Bronchial epithelial cell (primary cell): Measurements from ENCODE around the gene TRIP4. TPM values are rescaled to one million over a fixed set of nuclear protein-coding genes. Genes with fewer than 3 reads are reported as not detected.
"Not testable (repeated sequence)": the region's sequence is repeated elsewhere in the genome, so short reads cannot be mapped to it uniquely, and the experiment has no call there.

ENCODE experiments used
- DNase-seq: peaks from one replicate; pipeline ENCODE4 v3.0.0-alpha.2; 2010; ENCODE audit warnings: low read depth
- FAIRE-seq: peaks from 2 replicates; lab custom pipeline; 2011; peaks lifted over from hg19 to GRCh38; lab: Jason Lieb, UNC
- H3K27me3 ChIP-seq: 2 replicates; pipeline ENCODE4 v1.5.1; 2011; ENCODE audit warnings: low read length; ENCODE audit not compliant: control insufficient read depth, insufficient read depth
- H3K36me3 ChIP-seq: 2 replicates; pipeline ENCODE4 v1.5.1; 2011; ENCODE audit warnings: low read length; ENCODE audit not compliant: control insufficient read depth, insufficient read depth
- H3K4me3 ChIP-seq: 2 replicates; pipeline ENCODE4 v1.5.1; 2011; ENCODE audit warnings: mild to moderate bottlenecking, low read depth, low read length, control low read depth
- total RNA-seq: library from RNA; depleted of rRNA; stranded (reverse); fragments of >200 nt; gene quantifications from 2 replicates; pipeline ENCODE4 v1.2.1, GENCODE V29; 2014
- TF ChIP-seq, protein P1 (sequence below): IDR thresholded peaks from 2 replicates; pipeline ENCODE4 v1.5.1; 2011; ENCODE audit warnings: mild to moderate bottlenecking, moderate library complexity, low read length, control low read depth, inconsistent platforms; ENCODE audit not compliant: insufficient read depth, severe bottlenecking

Gene TRIP4
- total RNA-seq, 1 donor from 2014 or later, result 8.2 TPM

DNA sequence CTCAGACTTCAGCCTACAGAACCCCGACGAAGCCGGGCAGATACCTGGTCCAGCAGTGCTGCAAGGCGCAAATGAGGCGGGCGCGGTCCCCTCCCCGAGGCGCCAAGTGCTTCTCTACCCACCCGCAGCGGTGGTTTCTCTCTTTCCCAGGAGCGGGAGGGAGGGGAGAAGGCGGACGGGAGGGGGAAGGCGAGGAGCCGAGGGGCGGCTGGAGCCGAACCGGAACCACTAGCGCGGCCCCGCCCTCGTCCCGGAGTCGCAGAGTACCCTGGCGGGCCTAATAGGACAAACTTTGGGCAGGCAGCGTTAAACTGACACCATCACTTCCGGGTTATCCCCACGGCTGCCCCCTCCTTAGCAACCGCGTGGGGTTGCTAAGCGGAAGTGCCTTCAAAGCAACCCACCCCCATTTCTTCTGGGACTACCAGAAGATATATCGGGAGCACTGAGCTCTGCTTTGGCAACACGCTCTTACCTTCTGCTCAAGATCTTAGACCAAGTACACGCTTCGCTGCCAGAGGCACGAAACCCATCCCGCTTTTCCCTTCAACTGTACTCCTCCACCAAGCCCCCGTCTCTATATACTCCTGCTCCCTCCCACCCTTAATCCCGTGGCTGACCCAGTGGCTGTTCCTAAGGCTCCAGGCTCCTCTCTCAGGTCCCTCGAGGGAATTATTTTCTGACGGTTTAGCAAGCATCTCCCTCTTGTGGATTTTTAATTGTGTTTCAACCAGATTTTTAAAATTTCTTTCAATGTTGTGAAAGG is 31.5 kb upstream of the TRIP4 start, which contains the start of gene CSNK1G1:
TSS of gene CSNK1G1 (minus strand) at position 230 of the 766 bp plus-strand sequence. CDS start 55,674 bp downstream, outside the sequence.
- FAIRE-seq, result no peak
- DNase-seq, result peak; percentile 89
- no peaks in the 10 kb centered on the region for H3K27me3 ChIP-seq
- no peaks in the 10 kb centered on the region for H3K36me3 ChIP-seq
- TF ChIP-seq, protein P1, sequence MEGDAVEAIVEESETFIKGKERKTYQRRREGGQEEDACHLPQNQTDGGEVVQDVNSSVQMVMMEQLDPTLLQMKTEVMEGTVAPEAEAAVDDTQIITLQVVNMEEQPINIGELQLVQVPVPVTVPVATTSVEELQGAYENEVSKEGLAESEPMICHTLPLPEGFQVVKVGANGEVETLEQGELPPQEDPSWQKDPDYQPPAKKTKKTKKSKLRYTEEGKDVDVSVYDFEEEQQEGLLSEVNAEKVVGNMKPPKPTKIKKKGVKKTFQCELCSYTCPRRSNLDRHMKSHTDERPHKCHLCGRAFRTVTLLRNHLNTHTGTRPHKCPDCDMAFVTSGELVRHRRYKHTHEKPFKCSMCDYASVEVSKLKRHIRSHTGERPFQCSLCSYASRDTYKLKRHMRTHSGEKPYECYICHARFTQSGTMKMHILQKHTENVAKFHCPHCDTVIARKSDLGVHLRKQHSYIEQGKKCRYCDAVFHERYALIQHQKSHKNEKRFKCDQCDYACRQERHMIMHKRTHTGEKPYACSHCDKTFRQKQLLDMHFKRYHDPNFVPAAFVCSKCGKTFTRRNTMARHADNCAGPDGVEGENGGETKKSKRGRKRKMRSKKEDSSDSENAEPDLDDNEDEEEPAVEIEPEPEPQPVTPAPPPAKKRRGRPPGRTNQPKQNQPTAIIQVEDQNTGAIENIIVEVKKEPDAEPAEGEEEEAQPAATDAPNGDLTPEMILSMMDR, result peak; percentile 29
- peak within 1 kb of the TSS; percentile 72 for H3K4me3 ChIP-seq

DNA sequence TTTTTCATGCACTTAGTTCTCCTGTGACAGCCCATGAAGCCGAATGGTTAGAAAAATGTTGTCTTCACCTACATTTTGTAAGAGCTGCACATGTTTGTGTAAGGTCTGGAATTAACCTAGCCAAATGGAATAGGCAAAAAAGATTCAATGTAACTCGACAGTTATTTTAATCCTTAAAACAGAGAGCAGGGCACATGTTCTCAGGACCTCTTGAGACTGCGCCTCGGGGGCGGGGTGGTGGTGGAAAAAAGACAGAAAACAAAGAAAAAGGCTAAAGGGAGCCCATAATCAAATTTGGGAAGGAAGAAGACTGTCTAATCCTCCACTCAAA is 31.0 kb upstream of the TRIP4 start:
- Histone ChIP-seq H3K27me3 (no peaks in the 10 kb centered on the region), H3K4me3 (no peak overlapping the region), H3K36me3 (no peaks in the 10 kb centered on the region)
- DNase-seq, result no peak
- TF ChIP-seq, protein P1, result no peak
- no peak for FAIRE-seq

DNA sequence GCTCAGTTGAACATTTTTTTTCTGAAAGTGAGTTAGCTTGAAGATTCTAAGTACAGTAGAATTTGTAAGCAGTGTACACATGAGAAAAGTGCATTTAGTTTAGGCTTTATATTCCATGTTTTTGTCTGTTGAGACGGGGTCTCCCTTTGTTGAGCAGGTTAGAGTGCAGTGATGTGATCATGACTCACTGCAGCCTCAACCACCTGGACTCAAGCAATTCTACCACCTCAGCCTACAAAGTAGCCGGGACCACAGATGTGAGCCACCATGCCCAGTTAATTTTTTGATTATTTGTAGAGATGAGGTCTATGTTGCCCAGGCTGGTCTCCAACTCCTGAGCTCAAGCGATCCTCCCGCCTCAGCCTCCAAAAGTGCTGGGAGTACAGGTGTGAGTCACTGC is 26.4 kb upstream of the TRIP4 start:
- FAIRE-seq (no peak), DNase-seq (peak; percentile 45)
- TF ChIP-seq, protein P1, result no peak
- Histone ChIP-seq H3K27me3 (no peaks in the 10 kb centered on the region), H3K4me3 (no peak overlapping the region), H3K36me3 (no peaks in the 10 kb centered on the region)

DNA sequence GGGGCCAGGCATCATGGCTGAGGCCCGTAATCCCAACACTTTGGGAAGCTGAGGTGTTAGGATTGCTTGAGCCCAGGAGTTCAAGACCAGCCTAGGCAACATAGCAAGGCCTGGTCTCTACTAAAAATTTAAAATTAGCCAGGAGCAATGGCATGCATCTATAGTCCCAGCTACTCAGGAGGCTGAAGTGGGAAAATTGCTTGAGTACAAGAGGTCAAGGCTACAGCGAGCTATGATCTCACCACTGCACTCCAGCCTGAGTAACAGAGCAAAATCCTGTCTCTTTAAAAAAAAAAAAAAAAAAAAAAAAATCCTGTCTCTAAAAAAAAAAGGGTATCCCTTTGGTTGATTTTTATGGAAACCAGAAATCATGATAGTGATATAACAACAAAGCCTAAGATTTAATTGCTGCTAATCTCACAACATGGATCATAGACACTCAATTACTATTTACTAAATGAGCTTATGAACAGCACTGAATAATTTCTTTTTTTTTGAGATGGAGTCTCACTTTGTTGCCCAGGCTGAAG is 18.5 kb upstream of the TRIP4 start:
- TF ChIP-seq, protein P1, result no peak
- FAIRE-seq (no peak), DNase-seq (no peak)
- no peak overlapping the region for H3K4me3 ChIP-seq
- no peaks in the 10 kb centered on the region for H3K36me3 ChIP-seq
- H3K27me3 ChIP-seq, result no peaks in the 10 kb centered on the region

DNA sequence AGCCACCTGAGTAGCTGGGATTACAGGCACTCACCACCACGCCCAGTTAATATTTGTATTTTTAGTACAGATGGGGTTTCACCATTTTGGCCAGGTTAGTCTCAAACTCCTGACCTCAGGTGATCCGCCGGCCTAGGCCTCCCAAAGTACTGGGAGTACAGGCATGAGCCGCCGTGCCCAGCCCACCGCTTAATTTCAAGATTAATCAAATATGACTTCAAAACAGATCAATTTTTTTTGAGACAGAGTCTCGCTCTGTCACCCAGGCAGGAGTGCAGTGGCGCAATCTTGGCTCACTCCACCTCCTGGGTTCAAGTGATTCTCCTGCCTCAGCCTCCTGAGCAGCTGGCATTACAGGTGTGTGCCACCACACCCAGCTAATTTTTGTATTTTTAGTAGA is 16.3 kb upstream of the TRIP4 start:
- not testable (repeated sequence) for H3K27me3 ChIP-seq, DNase-seq, H3K4me3 ChIP-seq, FAIRE-seq, H3K36me3 ChIP-seq

DNA sequence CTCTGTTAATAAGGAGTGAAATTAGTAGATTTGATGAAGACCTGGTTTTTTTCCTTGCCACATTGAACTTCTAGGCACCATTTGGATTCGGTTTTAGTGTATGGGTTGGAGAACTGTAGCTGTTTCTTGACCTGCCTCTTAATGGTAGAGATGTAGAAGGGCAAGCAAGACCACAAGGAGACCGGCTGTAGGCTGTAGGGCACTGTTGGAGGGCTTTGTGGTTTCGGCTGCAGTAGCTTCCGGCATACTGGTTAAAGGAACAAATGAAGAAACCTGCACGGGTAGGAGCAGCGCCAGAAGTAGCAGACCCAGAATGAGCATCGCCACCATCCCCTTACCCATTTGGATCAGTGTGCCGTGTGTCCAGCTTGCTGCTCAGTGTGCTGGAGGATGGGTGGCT is 14.3 kb upstream of the TRIP4 start:
- H3K4me3 ChIP-seq, result no peak overlapping the region
- DNase-seq, result no peak
- TF ChIP-seq, protein P1, result no peak
- H3K36me3 ChIP-seq, result no peaks in the 10 kb centered on the region
- no peak for FAIRE-seq
- no peaks in the 10 kb centered on the region for H3K27me3 ChIP-seq
